Renal pelvis (tissue), 4 donors: ENCODE results near the gene ALDH9A1. TPM values are rescaled to one million over a fixed set of nuclear protein-coding genes. Genes with fewer than 3 reads are reported as not detected.

Experiments
- DNase-seq: peaks from one replicate; pipeline ENCODE4 v3.0.0-alpha.2; 2013
- polyA plus RNA-seq, 3 donors: library from polyadenylated mRNA; unstranded; fragments of 120-200 nt; gene quantifications; one replicate each; pipeline ENCODE4 v1.2.1, GENCODE V29; 2013; ENCODE audit not compliant: insufficient read length in 3 of 3

Gene ALDH9A1
- polyA plus RNA-seq, 3 donors = 108 to 117 (median 111) TPM

- peak; percentile 96 for DNase-seq
These were observed 67.6 kb downstream of the ALDH9A1 start, which contains the start of gene MGST3 for GRCh38 chr1:165630629-165631341. Gene MGST3 (plus strand): TSS chr1:165631234. CDS start chr1:165649848, 18,614 bp downstream.

- no peak for DNase-seq
These were observed 68.3 kb downstream of the ALDH9A1 start for GRCh38 chr1:165629848-165630628.

GRCh38 chr1:165629151-165629550 is 69.2 kb downstream of the ALDH9A1 start:
- no peak for DNase-seq

- no peak for DNase-seq
These were observed 70.1 kb downstream of the ALDH9A1 start for GRCh38 chr1:165628147-165628822.

GRCh38 chr1:165624441-165624840 is 73.9 kb downstream of the ALDH9A1 start:
- DNase-seq = no peak

GRCh38 chr1:165623624-165624023 is 74.7 kb downstream of the ALDH9A1 start:
- DNase-seq = no peak

- no peak for DNase-seq
These were observed 78.7 kb downstream of the ALDH9A1 start for GRCh38 chr1:165619647-165620151.

GRCh38 chr1:165616987-165617546 is 81.3 kb downstream of the ALDH9A1 start:
- DNase-seq = no peak

GRCh38 chr1:165616054-165616612 is 82.2 kb downstream of the ALDH9A1 start:
- no peak for DNase-seq

Other genes with a start within 250 kb of the ALDH9A1 start
- not detected for gene LRRC52, start 154.6 kb downstream of the ALDH9A1 start, polyA plus RNA-seq
- 100 to 1,000 TPM; 220 to 232 (median 224) TPM for gene MGST3, start 67.3 kb downstream of the ALDH9A1 start, polyA plus RNA-seq
- gene TMCO1, start 70.3 kb upstream of the ALDH9A1 start, polyA plus RNA-seq = 100 to 1,000 TPM; 145 to 171 (median 156) TPM
- gene UCK2, start 129.1 kb upstream of the ALDH9A1 start, polyA plus RNA-seq = 10 to 100 TPM; 23.6 to 26.3 (median 24.2) TPM